Caki2 (cell line): ENCODE results near the gene ZNF396. TPM values are rescaled to one million over a fixed set of nuclear protein-coding genes. Genes with fewer than 3 reads are reported as not detected.

Source experiments
- total RNA-seq: library from RNA; depleted of rRNA; stranded (reverse); fragments of >200 nt; shearing (Covaris generic); gene quantifications from 2 replicates; pipeline ENCODE4 v1.2.3, GENCODE V29; 2014; ENCODE audit warnings: low replicate concordance; rRNA removed

The ZNF396 gene
- total RNA-seq, 1 experiment from 2014 or later = 2.7 TPM

Other genes starting within 250 kb of the ZNF396 start
- gene ZNF397, start 136.3 kb downstream of the ZNF396 start, total RNA-seq = 4.2 and 15.4 TPM in 2 replicates
- 2.5 and 2.9 TPM in 2 replicates for gene ZSCAN30, start 87.1 kb downstream of the ZNF396 start, total RNA-seq
- gene ZNF24, start 32.9 kb downstream of the ZNF396 start, total RNA-seq = 10.3 and 10.6 TPM in 2 replicates
- 14.3 and 18.0 TPM in 2 replicates for gene INO80C, start 120.6 kb upstream of the ZNF396 start, total RNA-seq
- 16.0 and 19.7 TPM in 2 replicates for gene GALNT1, start 204.4 kb upstream of the ZNF396 start, total RNA-seq